Amniotic stem cell (primary cell): ENCODE results near the gene BTBD6.

Source experiments
- DNase-seq: peaks from one replicate; lab custom pipeline; 2025; lab: John Stamatoyannopoulos, UW

Gene BTBD6

GRCh38 chr14:105229099-105229655, 19.2 kb upstream of the BTBD6 start:
- no peak for DNase-seq

DNA sequence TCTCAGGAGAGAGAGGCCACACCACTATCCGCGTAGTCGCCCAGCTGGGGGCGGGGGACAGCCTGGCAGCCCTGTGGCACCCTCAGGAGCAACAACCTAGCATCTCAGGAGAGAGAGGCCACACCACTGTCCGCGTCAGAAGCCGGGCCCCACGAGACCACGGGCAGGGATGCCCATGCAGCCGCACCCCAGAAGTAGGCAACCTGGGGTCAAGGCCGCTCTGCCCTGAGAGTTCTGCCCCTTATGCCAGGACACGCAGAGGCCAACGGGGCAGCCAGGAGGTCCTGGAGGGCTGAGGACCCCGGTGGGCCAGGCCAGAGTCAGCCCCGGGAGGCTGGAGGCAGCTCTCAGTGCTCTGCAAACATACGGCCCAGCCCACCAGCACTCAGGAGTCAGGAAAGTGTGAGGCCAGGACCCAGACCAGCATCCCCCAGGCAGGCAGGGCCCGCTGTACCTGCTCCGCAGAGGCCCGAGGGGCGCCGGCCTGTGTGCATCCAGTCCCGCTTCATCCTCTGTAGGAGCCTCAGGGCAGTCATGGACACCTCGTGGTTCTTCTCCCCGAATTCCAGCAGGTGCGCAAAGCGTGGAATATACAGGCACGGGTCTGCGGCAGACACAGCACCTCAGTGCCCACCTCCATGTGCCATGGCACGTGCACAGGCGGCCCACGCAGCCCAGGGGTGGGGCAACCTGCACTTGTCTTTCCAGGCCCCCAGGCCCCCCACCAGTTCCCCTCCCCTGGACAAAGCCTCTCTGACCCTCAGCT, 7.3 kb upstream of the BTBD6 start:
- no peak for DNase-seq

DNA sequence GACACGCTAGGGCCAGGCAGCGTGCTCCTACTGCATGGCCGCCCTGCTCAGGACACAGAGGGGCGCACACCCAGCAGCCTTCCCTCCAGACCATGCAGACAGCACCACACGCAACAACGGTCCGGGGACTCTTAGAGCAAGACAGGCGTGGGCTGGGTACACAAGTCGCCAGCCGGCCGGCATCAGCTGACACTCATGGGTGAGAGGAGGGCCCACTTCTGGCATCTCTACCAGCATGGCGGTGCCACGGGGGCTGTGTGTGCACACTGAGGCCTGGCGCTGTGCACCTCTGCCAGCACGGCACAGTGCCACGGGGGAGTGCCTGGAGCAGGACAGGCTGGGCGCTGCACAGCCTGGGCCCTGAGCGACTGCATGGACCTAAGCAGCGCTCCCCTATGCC, 6.7 kb upstream of the BTBD6 start:
- DNase-seq = no peak

DNA sequence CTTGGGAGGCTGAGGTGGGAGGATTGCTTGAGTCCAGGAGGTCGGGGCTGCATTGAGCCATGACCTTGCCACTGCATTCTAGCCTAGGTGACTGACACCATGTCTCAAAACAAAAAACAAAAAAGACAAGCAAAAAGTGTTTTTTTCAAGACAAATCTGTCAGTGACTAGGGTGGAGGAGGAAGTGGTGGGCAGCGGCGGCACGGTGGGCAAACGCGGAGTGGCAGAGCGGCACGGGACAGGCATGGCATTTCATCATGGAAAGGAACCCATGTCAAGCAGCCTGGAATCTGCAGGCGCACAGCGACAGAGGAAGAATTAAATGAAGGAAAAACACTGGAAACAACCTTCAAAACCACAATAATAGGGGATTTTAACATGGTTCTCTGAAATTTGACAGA, 4.0 kb upstream of the BTBD6 start:
- no peak for DNase-seq

DNA sequence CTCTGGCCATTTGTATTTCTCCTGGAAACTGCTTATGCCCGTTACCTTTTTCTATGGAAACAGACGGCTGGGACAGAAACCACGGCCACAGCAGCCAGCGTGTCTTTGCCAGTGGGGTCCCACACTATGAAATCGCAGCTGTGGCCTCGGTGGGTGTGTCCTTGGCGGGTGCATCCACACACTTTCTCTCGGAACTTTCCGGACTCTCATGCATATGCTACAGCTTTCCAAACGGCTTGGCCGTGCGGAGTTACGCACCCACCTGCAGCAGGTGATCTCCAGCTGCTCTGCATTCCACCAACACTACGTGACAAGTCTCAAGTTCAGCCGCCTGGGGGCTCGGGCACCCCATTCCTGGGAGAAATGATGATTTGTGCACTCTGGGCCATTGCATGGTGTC, 1.3 kb upstream of the BTBD6 start:
- DNase-seq = no peak

GRCh38 chr14:105247715-105248367, 492 bp upstream of the BTBD6 start:
- DNase-seq = no peak

GRCh38 chr14:105249182-105250007, 1.1 kb downstream of the BTBD6 start:
- no peak for DNase-seq

GRCh38 chr14:105250008-105250366, 1.7 kb downstream of the BTBD6 start:
- DNase-seq = no peak

DNA sequence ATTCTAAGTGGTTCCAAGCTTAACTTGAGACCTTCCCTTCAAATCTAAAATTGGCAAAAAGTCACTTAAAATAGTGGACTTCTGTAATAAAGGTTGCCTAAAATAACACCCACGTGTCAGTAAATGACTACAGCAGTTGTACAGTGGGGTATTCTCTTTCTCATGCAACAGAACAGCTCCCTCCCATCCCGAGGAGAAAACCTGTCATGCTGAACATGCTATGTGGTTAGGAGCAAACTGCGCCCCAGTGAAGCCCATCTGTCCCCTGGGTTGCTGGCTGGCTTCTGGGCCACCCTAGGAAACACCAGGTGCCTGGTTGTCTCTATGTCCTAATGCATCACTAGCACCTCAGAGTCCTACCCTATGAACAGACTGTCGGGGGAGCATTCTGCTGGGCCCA, 2.7 kb downstream of the BTBD6 start:
- no peak for DNase-seq

DNA sequence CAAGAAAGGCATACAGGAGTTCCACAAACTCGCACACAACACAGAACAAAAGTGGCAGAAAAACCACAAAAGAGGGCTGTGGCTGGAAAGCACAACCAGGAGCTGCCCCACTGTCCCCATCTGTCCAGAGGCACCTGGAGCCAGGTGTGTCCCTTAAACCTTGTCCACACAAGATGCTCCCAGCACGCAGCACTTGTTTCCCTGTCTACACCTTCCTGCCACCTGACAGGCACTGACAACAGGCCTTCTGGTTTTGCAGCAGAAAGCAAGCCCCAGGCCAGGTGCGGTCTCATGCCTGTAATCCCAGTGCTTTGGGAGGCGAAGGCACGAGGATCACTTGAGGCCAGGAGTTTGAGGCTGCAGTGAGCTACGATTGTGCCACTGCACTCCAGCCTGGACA, 3.6 kb downstream of the BTBD6 start:
- no peak for DNase-seq

DNA sequence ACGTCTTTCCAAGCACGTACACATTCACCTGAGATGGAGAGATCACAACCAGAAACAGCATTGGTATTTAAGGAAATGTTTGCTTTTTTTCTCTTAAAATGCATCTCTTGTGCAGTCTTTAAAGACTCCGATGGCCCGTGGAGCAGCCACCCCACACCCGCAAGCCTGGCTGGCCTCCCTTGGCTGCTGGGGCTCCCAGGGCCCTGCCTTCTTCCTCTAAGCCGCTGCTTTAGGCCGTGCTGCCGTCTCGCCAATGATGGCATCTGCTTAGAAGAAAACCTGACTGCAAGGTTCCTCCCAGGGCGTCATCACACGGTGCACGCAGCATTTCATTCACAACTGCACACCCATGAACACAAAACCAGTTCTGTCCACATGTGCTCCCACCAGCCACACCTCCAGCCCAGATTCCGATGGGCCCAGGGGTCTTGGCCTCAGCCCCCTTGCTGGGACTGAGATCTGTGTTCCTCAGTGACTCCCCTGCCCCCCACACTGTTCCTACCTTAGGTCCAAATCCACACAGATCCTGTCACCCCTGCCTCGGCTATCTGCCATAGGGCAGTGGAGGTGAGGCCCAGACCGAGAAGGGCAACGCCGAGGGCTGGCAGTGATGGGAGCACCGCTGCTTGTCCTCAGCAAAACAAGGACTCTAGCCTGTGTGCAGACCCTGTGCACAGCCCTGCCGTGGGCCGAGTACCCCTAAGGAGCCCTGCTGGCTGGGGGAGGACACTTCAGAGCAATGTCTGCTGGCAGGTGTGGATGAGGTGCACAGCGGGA, 4.4 kb downstream of the BTBD6 start:
- DNase-seq = no peak

DNA sequence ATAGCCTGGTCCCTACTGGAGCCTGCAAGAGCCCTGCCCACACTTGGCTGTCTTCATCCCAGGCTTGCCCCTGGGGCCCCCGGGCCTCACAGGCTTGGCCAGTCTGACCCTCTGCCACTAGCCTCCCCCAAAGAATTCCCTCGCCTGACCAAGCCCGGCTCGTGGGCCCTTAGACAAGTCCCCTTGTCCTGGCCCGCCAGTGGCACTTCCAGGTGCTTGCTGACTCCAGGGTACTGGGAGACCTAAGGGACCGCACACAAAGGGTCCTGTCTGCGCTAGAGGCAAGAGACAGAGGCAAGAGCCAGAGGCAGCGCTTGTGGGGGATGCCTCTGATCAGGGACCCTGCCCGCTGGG, 5.0 kb downstream of the BTBD6 start:
- DNase-seq = no peak

GRCh38 chr14:105255021-105255507, 6.7 kb downstream of the BTBD6 start:
- DNase-seq = no peak

GRCh38 chr14:105256292-105256960, 8.1 kb downstream of the BTBD6 start:
- no peak for DNase-seq

DNA sequence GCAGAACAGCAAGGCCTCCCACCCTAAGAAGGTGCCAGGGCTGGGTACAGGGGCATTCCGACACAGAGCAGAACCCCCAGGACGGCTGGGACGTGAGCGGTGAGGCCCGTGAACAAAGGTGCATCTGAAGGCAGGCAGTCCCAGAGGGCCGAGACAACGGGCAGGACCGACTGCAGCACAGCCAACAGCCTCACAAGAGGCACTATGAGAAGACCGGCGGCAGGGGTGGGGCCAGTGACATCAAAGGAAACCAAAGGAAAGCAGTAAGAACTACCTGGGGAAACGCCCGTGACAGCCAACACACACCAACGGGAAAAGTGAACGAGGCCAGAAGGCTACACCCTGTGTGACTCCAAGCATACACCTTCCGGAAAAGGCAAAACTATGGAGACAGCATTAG, 9.1 kb downstream of the BTBD6 start:
- DNase-seq = no peak

DNA sequence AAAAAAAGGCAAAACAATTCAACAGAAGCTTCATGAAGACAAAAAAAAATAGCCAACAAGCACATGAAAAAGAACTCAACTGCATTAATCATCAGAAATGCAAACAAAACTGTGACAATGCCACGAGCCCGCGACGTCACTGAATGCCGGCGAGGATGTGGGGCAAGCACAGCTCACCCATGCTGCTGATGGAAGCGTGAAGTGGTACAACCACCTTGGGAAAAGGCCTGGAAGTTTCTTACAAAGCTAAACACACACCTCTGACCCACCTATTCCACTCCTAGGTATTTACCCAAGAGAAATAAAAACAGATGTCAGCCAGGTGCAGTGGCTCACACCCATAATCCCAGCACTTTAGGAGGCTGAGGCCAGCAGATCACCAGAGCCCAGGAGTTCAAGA, 10.5 kb downstream of the BTBD6 start:
- no peak for DNase-seq

DNA sequence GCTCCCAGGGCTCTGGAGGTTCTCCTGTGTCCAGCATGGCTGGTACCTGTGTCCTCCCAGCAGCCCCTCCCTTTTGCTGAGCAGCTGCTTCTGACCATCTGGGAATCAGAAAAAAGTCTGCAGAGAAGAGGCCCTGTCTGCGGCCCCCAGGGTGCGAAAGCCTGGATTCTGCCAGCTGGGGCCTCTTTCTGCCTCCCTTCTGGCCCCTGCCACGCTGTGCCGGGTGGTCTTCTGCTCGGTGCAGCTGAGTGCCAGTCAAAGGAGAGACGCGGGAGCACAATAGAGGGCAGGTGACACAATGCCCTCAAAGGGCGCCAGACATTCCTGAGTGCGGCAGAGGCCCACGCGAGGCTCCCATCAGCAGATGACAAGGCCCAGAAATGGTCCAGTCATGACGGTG, 12.6 kb downstream of the BTBD6 start:
- no peak for DNase-seq

- DNase-seq = no peak
Observed at GRCh38 chr14:105261781-105262180, 13.4 kb downstream of the BTBD6 start.

- no peak for DNase-seq
Observed at GRCh38 chr14:105267820-105268548, 19.7 kb downstream of the BTBD6 start.

DNA sequence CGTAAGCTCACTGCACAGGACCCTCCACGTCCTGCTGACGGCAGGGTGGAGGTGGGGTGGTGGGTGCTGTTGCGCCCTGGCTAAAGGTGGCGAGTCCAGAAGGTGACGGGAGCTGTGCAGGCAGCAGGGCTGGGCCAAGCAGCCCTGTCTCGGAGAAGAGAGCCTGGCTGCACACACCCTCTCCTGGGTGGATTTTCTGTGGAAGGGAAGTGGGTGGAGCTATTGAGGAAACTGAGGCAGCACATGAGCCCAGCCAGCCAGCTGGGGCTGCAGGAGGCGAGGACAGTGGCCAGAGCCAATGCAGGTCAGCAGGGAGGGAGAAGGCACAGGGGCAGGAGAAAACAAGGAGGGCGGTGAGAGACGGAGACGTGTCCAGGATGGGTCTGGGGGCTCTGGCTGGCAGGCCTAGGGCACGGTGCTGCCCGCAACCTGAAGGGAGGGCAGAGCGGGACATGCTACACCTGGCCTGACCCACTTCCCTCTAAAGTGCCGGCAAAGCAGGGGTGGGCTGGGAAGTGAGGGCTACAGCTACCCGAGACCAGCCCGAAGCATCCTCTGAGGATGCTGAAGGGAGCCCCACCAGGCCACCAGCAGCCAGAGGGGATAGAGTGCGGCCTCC, 20.5 kb downstream of the BTBD6 start:
- no peak for DNase-seq
